GM19238 (cell line): ENCODE measurements around the gene CLDN10.
"Not testable (repeated sequence)": the region's sequence is repeated elsewhere in the genome, so short reads cannot be mapped to it uniquely, and the experiment has no call there.

ENCODE experiments used
- DNase-seq: peaks from one replicate; pipeline ENCODE4 v3.0.0; 2011; ENCODE audit warnings: low spot score; ENCODE audit not compliant: insufficient read length

The CLDN10 gene

GRCh38 chr13:95552539-95553441, at the start of gene CLDN10:
Gene CLDN10, plus strand, starts transcription at chr13:95552720. Its CDS starts 34 bp downstream, at chr13:95552754.
- DNase-seq = no peak

- no peak for DNase-seq
Observed at GRCh38 chr13:95503662-95504061, 48.9 kb upstream of the CLDN10 start.

GRCh38 chr13:95505265-95505664, 47.3 kb upstream of the CLDN10 start:
- DNase-seq = no peak

GRCh38 chr13:95505986-95506385, 46.5 kb upstream of the CLDN10 start:
- DNase-seq = no peak

- no peak for DNase-seq
Observed at GRCh38 chr13:95507991-95508390, 44.5 kb upstream of the CLDN10 start.

- DNase-seq = no peak
Observed at GRCh38 chr13:95508996-95509395, 43.5 kb upstream of the CLDN10 start.

- DNase-seq = no peak
Observed at GRCh38 chr13:95509521-95510310, 42.8 kb upstream of the CLDN10 start.

GRCh38 chr13:95510950-95511349, 41.6 kb upstream of the CLDN10 start:
- no peak for DNase-seq

GRCh38 chr13:95512424-95512823, 40.1 kb upstream of the CLDN10 start:
- DNase-seq = no peak

GRCh38 chr13:95512957-95513356, 39.6 kb upstream of the CLDN10 start:
- no peak for DNase-seq

- not testable (repeated sequence) for DNase-seq
Observed at GRCh38 chr13:95515606-95516005, 36.9 kb upstream of the CLDN10 start.

GRCh38 chr13:95516021-95516420, 36.5 kb upstream of the CLDN10 start:
- no peak for DNase-seq

- DNase-seq = no peak
Observed at GRCh38 chr13:95516492-95516891, 36.0 kb upstream of the CLDN10 start.

- no peak for DNase-seq
Observed at GRCh38 chr13:95523598-95523997, 28.9 kb upstream of the CLDN10 start.

GRCh38 chr13:95524264-95524901, 28.1 kb upstream of the CLDN10 start:
- no peak for DNase-seq

GRCh38 chr13:95527955-95528354, 24.6 kb upstream of the CLDN10 start:
- DNase-seq = no peak

- DNase-seq = no peak
Observed at GRCh38 chr13:95530178-95530577, 22.3 kb upstream of the CLDN10 start.

GRCh38 chr13:95533545-95534160, 18.9 kb upstream of the CLDN10 start:
- DNase-seq = no peak

GRCh38 chr13:95535243-95535642, 17.3 kb upstream of the CLDN10 start:
- DNase-seq = no peak

- DNase-seq = no peak
Observed at GRCh38 chr13:95536632-95537241, 15.8 kb upstream of the CLDN10 start.

GRCh38 chr13:95540888-95541287, 11.6 kb upstream of the CLDN10 start:
- no peak for DNase-seq
